IMR-90 (cell line): ENCODE data around the gene RPS6KA5. TPM values are rescaled to one million over a fixed set of nuclear protein-coding genes. Genes with fewer than 3 reads are reported as not detected.

Source experiments
- ATAC-seq: fragments of 200-7000 bp; cut with Tn5 transposase; 2 replicates; pipeline ENCODE4 v1.9.1; 2020; ENCODE audit warnings: low read depth, mild to moderate bottlenecking, moderate library complexity
- BruUV-seq: library from RNA; stranded (reverse); fragments of 400-500 nt; replicated peaks from 2 replicates; lab custom pipeline; 2021; lab: Mats Ljungman, UMichigan
- CTCF ChIA-PET: fragments of 300-600 bp; formaldehyde crosslinking; extraction: SDS; loops from one replicate; lab custom pipeline; 2021; ENCODE audit warnings: antibody characterized with exemption; lab: Yijun Ruan, JAX
- POLR2A ChIA-PET: fragments of 300-600 bp; sonication (Branson Sonifier 250); formaldehyde crosslinking; loops from one replicate; lab custom pipeline; 2022; ENCODE audit warnings: antibody characterized with exemption; ENCODE audit not compliant: unreplicated experiment; lab: Charles Lee
- DNase-seq: peaks from one replicate; pipeline ENCODE4 v3.0.0; 2013
- H2AFZ ChIP-seq: replicated peaks from 2 replicates; pipeline ENCODE3; 2013; ENCODE audit warnings: low read length, mild to moderate bottlenecking; ENCODE audit not compliant: poor library complexity
- H2AK5ac ChIP-seq: 2 replicates; pipeline ENCODE4 v1.6.1; 2013; ENCODE audit warnings: low read depth, low read length, inconsistent platforms
- H2AK9ac ChIP-seq: replicated peaks from 2 replicates; pipeline ENCODE3; 2013; ENCODE audit warnings: mild to moderate bottlenecking, low read depth, low read length, moderate library complexity; ENCODE audit not compliant: poor library complexity
- H2BK120ac ChIP-seq: 2 replicates; pipeline ENCODE4 v1.6.1; 2013; ENCODE audit warnings: low read depth, low read length, inconsistent platforms
- H2BK15ac ChIP-seq: 3 replicates; pipeline ENCODE4 v1.6.1; 2013; ENCODE audit warnings: low read depth, low read length, inconsistent platforms
- H2BK20ac ChIP-seq: 2 replicates; pipeline ENCODE4 v1.6.1; 2013; ENCODE audit warnings: low read depth, mild to moderate bottlenecking, inconsistent platforms, low read length, moderate library complexity
- H2BK5ac ChIP-seq: 2 replicates; pipeline ENCODE4 v1.6.1; 2013; ENCODE audit warnings: mild to moderate bottlenecking, low read depth, low read length, inconsistent platforms; ENCODE audit not compliant: poor library complexity, severe bottlenecking
- H3K14ac ChIP-seq: replicated peaks from 2 replicates; pipeline ENCODE4 v1.6.1; 2013; ENCODE audit warnings: low read depth, low read length, inconsistent platforms
- H3K18ac ChIP-seq: 2 replicates; pipeline ENCODE4 v1.6.1; 2013; ENCODE audit warnings: low read depth, low read length, control low read depth
- H3K23ac ChIP-seq: 2 replicates; pipeline ENCODE4 v1.6.1; 2013; ENCODE audit warnings: low read depth, low read length, inconsistent platforms
- H3K27ac ChIP-seq: 2 replicates; pipeline ENCODE4 v1.5.1; 2013; ENCODE audit warnings: mild to moderate bottlenecking, control low read depth, low read length; ENCODE audit not compliant: insufficient read depth
- H3K27me3 ChIP-seq: 2 replicates; pipeline ENCODE4 v1.6.1; 2013; ENCODE audit warnings: low read length; ENCODE audit not compliant: control insufficient read depth, insufficient read depth
- H3K36me3 ChIP-seq: 2 replicates; pipeline ENCODE4 v1.6.1; 2013; ENCODE audit warnings: low read length, mixed read lengths; ENCODE audit not compliant: control insufficient read depth, insufficient read depth
- H3K4ac ChIP-seq: 2 replicates; pipeline ENCODE4 v1.6.1; 2013; ENCODE audit warnings: low read depth, low read length, inconsistent platforms
- H3K4me1 ChIP-seq: 2 replicates; pipeline ENCODE4 v1.6.1; 2013; ENCODE audit warnings: low read length, mixed read lengths; ENCODE audit not compliant: control insufficient read depth, insufficient read depth
- H3K4me2 ChIP-seq: 2 replicates; pipeline ENCODE4 v1.6.1; 2013; ENCODE audit warnings: low read depth, mild to moderate bottlenecking, control low read depth, low read length, moderate library complexity
- H3K4me3 ChIP-seq: 2 replicates; pipeline ENCODE4 v1.5.1; 2013; ENCODE audit warnings: low read depth, mild to moderate bottlenecking, control low read depth, low read length, moderate library complexity; ENCODE audit not compliant: insufficient read depth
- H3K56ac ChIP-seq: 2 replicates; pipeline ENCODE4 v1.6.1; 2013; ENCODE audit warnings: low read length, inconsistent platforms; ENCODE audit not compliant: insufficient read depth; ENCODE audit errors: extremely low read depth
- H3K79me1 ChIP-seq, 2 experiments: 2 replicates each; pipeline ENCODE4 v1.6.1; 2013; ENCODE audit warnings: low read length in 2 of 2, inconsistent platforms in 1 of 2, low read depth in 1 of 2
- H3K9ac ChIP-seq: 2 replicates; pipeline ENCODE4 v1.6.1; 2013; ENCODE audit warnings: low read depth, low read length, control low read depth
- H3K9me1 ChIP-seq: 2 replicates; pipeline ENCODE4 v1.6.1; 2013; ENCODE audit warnings: low read length, inconsistent platforms; ENCODE audit not compliant: insufficient read depth
- H3K9me3 ChIP-seq: 2 replicates; pipeline ENCODE4 v1.6.1; 2013; ENCODE audit warnings: low read length; ENCODE audit not compliant: control insufficient read depth, insufficient read depth
- H4K20me1 ChIP-seq: 2 replicates; pipeline ENCODE4 v1.6.1; 2013; ENCODE audit warnings: low read length, inconsistent platforms; ENCODE audit not compliant: insufficient read depth
- H4K5ac ChIP-seq: 2 replicates; pipeline ENCODE4 v1.6.1; 2013; ENCODE audit warnings: mild to moderate bottlenecking, low read depth, low read length, control low read depth
- H4K8ac ChIP-seq, 2 experiments: 2 replicates each; pipeline ENCODE4 v1.6.1; 2013; ENCODE audit warnings: low read depth in 2 of 2, low read length in 2 of 2, control low read depth in 1 of 2, inconsistent platforms in 1 of 2
- H4K91ac ChIP-seq: 2 replicates; pipeline ENCODE4 v1.6.1; 2013; ENCODE audit warnings: low read depth, low read length, inconsistent platforms; ENCODE audit not compliant: insufficient read depth
- BHLHE40 ChIP-seq: fragments of 150-350 bp; IDR thresholded peaks from 2 replicates; pipeline ENCODE4 v1.6.1; 2016; ENCODE audit warnings: mild to moderate bottlenecking, low read depth, low read length
- CEBPB ChIP-seq: IDR thresholded peaks from 2 replicates; pipeline ENCODE4 v1.6.1; 2012; ENCODE audit warnings: low read depth, low read length, improper control_type of control experiment
- CHD1 ChIP-seq: IDR thresholded peaks from 2 replicates; pipeline ENCODE4 v1.6.1; 2012; ENCODE audit warnings: low read depth, low read length, improper control_type of control experiment
- FOS ChIP-seq: fragments of 150-350 bp; IDR thresholded peaks from 2 replicates; pipeline ENCODE4 v1.6.1; 2016; ENCODE audit warnings: low read depth, low read length
- MAFK ChIP-seq: IDR thresholded peaks from 2 replicates; pipeline ENCODE4 v1.6.1; 2012; ENCODE audit warnings: low read depth, low read length, improper control_type of control experiment
- MAZ ChIP-seq: IDR thresholded peaks from 2 replicates; pipeline ENCODE4 v1.6.1; 2012; ENCODE audit warnings: low read depth, mild to moderate bottlenecking, low read length, improper control_type of control experiment, moderate library complexity, borderline replicate concordance
- NFE2L2 ChIP-seq: fragments of 150-350 bp; IDR thresholded peaks from 2 replicates; pipeline ENCODE4 v1.6.1; 2016; ENCODE audit warnings: low read depth, mild to moderate bottlenecking, low read length
- POLR2A ChIP-seq: IDR thresholded peaks from 2 replicates; pipeline ENCODE4 v1.6.1; 2012; ENCODE audit warnings: mild to moderate bottlenecking, low read depth, low read length
- RAD21 ChIP-seq: IDR thresholded peaks from 2 replicates; pipeline ENCODE4 v1.6.1; 2012; ENCODE audit warnings: low read length, improper control_type of control experiment
- RCOR1 ChIP-seq: IDR thresholded peaks from 2 replicates; pipeline ENCODE4 v1.6.1; 2012; ENCODE audit warnings: mild to moderate bottlenecking, low read length, improper control_type of control experiment; ENCODE audit not compliant: insufficient replicate concordance
- RFX5 ChIP-seq: IDR thresholded peaks from 2 replicates; pipeline ENCODE4 v1.8.0; 2012; ENCODE audit warnings: low read depth, mild to moderate bottlenecking, low read length, moderate library complexity
- SMC3 ChIP-seq: fragments of 150-350 bp; IDR thresholded peaks from 2 replicates; pipeline ENCODE4 v1.6.1; 2016; ENCODE audit warnings: low read depth, mild to moderate bottlenecking, antibody characterized with exemption, low read length, moderate library complexity
- USF2 ChIP-seq: fragments of 150-350 bp; IDR thresholded peaks from 2 replicates; pipeline ENCODE4 v1.6.1; 2017; ENCODE audit warnings: mild to moderate bottlenecking, antibody characterized with exemption, low read length, low read depth
- WGBS, 2 experiments: methylation state at CpG; one replicate each; pipeline versions ENCODE4 v1.1.5 to v1.1.7; 2013; ENCODE audit warnings: missing lambda C conversion rate in 2 of 2; ENCODE audit not compliant: insufficient read length in 1 of 2; ENCODE audit errors: extremely low coverage in 2 of 2; 5-methylcytosine and 5-hydroxymethylcytosine counted together
- dilution Hi-C: fragments of 300-500 bp; cut with HindIII; formaldehyde crosslinking; loops from one replicate; pipeline ENCODE4 v1.14.3; 2018; ENCODE audit warnings: low sequenced_read_pairs; ENCODE audit not compliant: unreplicated experiment
- in situ Hi-C: fragments of 300-500 bp; cut with MboI; formaldehyde crosslinking; loops from 3 replicates; pipeline ENCODE4 v1.14.3; 2019; ENCODE audit warnings: low sequenced_read_pairs, inconsistent platforms, mixed read lengths
- intact Hi-C: fragments of 100-400 bp; cut with micrococcal nuclease; formaldehyde crosslinking; loops from 2 replicates; pipeline ENCODE4 v1.10.0; 2022
- polyA plus RNA-seq, 3 experiments: library from polyadenylated mRNA; depleted of rRNA; stranded (reverse); fragments of >200 nt; gene quantifications; 2 replicates each; pipeline ENCODE4 v1.2.3, GENCODE V29; 2012; ENCODE audit warnings: low replicate concordance in 1 of 3
- total RNA-seq: library from RNA; depleted of rRNA; stranded (reverse); fragments of >200 nt; gene quantifications from 2 replicates; pipeline ENCODE4 v1.2.3, GENCODE V29; 2012
- TF ChIP-seq, protein P1 (sequence below): conservative IDR thresholded peaks from 2 replicates; pipeline ENCODE4 v1.5.1; 2012; ENCODE audit warnings: mild to moderate bottlenecking, low read depth, low read length, improper control_type of control experiment
- TF ChIP-seq, protein P2 (sequence below): fragments of 150-350 bp; IDR thresholded peaks from 2 replicates; pipeline ENCODE4 v1.6.1; 2016; ENCODE audit warnings: low read depth, mild to moderate bottlenecking, low read length, moderate library complexity, borderline replicate concordance

Gene RPS6KA5
- total and polyA plus RNA-seq, 2 of the 4 experiments (the other 2 are of a cell fraction): 0.36 TPM

DNA sequence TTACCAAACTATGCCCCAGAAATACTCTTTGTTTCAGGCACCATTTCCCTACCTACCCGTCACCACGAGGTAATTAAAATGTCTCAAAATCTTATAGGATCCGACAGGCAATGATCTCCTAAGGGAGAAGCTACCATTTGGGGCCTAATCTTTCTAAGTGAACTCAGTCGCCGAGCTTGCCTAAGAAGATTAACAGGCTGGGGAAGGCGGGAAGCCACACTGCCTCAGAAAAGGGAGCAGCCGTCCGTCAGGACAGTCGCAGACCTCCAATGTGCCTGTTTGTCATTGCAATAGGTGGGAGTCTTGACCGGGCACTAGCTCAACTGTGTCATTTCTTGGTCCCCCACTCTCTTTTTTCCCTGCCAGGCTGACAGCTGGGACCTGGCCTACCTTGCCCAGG, 248.8 kb downstream of the RPS6KA5 start:
- Histone ChIP-seq H2BK20ac (no peak overlapping the region), H3K14ac (no peak overlapping the region), H3K27me3 (no peaks in the 10 kb centered on the region), H3K23ac (no peak overlapping the region), H2BK120ac (no peak overlapping the region), H2AK9ac (no peak overlapping the region), H3K27ac (no peak overlapping the region), H3K79me1 (peaks cover 53 to 81% of the 10 kb centered on the region in 2 experiments), H3K9me1 (peaks cover 8% of the 10 kb centered on the region), H3K18ac (no peak overlapping the region), H4K5ac (no peak overlapping the region), H2BK5ac (no peak overlapping the region), H2AFZ (no peak overlapping the region), H4K91ac (no peak overlapping the region), H3K4ac (no peak overlapping the region), H4K20me1 (peaks cover 35% of the 10 kb centered on the region; the same call in 1 of the 2 replicates), H3K56ac (no peak overlapping the region), H2AK5ac (no peak overlapping the region), H2BK15ac (no peak overlapping the region), H3K9ac (no peak overlapping the region), H3K4me3 (no peak overlapping the region), H3K36me3 (no peaks in the 10 kb centered on the region), H3K4me1 (peaks cover 7% of the 10 kb centered on the region), H4K8ac (no peak overlapping the region), H3K9me3 (no peaks in the 10 kb centered on the region), H3K4me2 (no peak overlapping the region)
- intact Hi-C loops: no loop called here
- in situ Hi-C loops: no loop called here
- ChIA-PET POLR2A (no interaction called here), CTCF (no interaction called here)
- ATAC-seq: no peak
- DNase-seq: no peak
- WGBS, 2 experiments: 89% methylated on average over 6 of the region's 10 CpGs; no CpG with 5 or more reads in 1 of the 2 experiments
- BruUV-seq: no TSS peak
- TF ChIP-seq, protein P1, sequence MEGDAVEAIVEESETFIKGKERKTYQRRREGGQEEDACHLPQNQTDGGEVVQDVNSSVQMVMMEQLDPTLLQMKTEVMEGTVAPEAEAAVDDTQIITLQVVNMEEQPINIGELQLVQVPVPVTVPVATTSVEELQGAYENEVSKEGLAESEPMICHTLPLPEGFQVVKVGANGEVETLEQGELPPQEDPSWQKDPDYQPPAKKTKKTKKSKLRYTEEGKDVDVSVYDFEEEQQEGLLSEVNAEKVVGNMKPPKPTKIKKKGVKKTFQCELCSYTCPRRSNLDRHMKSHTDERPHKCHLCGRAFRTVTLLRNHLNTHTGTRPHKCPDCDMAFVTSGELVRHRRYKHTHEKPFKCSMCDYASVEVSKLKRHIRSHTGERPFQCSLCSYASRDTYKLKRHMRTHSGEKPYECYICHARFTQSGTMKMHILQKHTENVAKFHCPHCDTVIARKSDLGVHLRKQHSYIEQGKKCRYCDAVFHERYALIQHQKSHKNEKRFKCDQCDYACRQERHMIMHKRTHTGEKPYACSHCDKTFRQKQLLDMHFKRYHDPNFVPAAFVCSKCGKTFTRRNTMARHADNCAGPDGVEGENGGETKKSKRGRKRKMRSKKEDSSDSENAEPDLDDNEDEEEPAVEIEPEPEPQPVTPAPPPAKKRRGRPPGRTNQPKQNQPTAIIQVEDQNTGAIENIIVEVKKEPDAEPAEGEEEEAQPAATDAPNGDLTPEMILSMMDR: no peak
- TF ChIP-seq CHD1: no peak
- no peak for TF ChIP-seq NFE2L2
- TF ChIP-seq BHLHE40: no peak
- TF ChIP-seq RAD21: no peak
- no peak for TF ChIP-seq MAFK
- no peak for TF ChIP-seq RFX5
- TF ChIP-seq FOS: no peak
- no peak for TF ChIP-seq USF2
- no peak for TF ChIP-seq SMC3
- TF ChIP-seq RCOR1: no peak
- TF ChIP-seq, protein P2, sequence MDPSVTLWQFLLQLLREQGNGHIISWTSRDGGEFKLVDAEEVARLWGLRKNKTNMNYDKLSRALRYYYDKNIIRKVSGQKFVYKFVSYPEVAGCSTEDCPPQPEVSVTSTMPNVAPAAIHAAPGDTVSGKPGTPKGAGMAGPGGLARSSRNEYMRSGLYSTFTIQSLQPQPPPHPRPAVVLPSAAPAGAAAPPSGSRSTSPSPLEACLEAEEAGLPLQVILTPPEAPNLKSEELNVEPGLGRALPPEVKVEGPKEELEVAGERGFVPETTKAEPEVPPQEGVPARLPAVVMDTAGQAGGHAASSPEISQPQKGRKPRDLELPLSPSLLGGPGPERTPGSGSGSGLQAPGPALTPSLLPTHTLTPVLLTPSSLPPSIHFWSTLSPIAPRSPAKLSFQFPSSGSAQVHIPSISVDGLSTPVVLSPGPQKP: no peak
- no peak for TF ChIP-seq MAZ
- no peak for TF ChIP-seq CEBPB
- TF ChIP-seq POLR2A: no peak
- dilution Hi-C loops: no loop called here
